HG03060 (cell line): Measurements from ENCODE around the gene MYADML2.

Source experiments
- ATAC-seq: cut with Tn5 transposase; IDR thresholded peaks from one replicate; pipeline ENCODE4 v1.9.1; 2021; ENCODE audit warnings: low read depth, moderate number of reproducible peaks; ENCODE audit not compliant: unreplicated experiment

The MYADML2 gene

DNA sequence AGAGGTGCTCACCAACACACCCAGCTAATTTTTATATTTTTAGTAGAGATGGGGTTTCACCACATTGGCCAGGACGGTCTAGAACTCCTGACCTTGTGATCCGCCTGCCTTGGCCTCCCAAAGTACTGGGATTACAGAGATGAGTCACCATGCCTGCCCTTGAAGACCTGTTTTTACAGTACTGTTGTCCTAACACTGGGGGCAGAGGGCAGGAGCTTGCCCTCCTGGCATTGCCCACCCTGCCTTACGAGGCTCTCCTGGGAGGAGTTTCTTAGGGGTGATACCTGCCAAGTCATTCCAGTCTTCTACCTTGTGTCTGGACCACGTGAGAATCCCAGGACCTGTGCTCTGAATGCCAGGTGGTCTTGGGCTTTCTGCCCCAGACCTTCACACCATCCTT is 33.1 kb upstream of the MYADML2 start:
- no peak for ATAC-seq

DNA sequence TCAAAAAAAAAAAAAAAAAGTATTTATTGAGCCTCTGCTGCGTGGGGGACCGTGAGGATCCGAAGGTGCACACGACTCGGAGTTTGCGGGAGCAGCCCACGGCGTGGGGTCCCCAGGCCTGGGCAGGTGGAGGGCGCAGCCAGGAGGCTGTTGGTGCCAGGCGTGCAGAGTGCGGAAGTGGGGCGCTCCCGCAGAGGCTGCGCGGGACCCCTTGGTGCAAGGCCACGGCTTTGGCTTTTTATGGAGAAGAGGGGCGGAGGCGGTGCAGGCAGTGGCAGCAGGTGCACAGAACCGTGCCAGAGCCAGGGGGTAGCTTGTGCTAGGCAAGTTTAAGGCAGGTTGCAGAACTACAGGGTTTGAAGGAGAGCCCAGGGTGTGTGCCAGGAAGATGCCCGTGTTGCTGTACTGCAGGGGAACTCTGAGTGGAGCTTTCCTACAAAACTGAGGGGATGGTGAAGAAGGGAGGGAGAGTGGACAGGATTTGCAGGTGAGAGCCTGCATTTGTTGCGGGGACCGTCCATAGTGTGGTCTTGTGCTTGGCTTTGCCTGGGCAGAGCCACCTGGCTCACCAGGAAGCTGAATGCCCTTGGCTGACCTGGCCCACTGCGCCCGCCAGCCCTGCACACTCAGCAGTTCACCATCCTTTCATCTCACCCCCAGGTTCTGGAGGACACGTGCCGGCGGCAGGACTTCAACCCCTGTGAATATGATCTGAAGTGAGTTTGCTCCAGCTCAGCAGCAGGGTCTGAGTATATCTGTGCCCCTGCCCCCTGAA is 31.7 kb upstream of the MYADML2 start:
- no peak for ATAC-seq

- ATAC-seq, result peak; percentile 44
Measured at GRCh38 chr17:81977211-81977808, 30.3 kb upstream of the MYADML2 start, which contains the start of gene ASPSCR1. TSS of gene ASPSCR1 (plus strand) at chr17:81977629. CDS start at chr17:81977647, 18 bp downstream.

DNA sequence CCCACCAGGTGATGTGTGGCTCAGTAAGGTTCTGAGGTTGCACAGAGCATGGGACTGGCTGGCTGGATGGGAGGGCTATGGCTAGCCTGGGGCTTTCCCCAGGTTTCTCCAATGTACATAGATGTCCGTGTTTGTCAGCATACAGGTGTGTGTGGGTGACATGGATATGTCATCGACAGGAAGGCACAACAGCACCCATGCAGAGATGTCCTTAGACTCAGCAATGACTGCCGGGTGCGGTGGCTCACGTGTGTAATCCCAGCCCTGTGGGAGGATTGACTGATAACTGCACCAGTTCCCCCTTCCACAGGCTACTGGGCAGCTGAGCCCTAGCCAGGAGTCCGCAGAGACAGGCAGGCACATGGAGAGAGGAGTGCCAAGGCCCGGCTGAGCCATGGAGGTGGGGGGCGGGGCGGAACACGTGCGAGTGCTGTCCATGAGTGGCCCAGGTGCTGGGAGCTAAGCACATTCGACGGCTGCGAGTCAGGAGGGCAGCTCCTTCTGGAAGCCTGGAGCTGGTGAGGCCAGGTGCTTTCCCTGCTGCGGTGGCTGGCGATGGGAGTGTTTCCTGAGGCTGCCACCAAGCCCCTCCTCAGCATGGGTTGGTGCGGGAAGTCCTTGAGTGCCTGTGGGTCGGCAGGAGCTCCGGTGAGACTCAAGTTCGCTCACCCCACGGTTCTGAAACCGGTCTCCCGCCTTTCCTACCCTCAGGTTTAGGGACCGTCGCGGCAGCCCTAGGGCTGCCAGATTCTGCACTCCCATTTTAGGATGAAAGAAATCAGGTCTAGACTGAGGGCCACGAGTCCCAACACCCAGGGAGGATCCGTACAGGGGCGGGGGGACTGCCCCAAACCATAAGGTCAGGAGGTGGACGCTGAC is 29.5 kb upstream of the MYADML2 start:
- peak; percentile 7 for ATAC-seq

- ATAC-seq, result no peak
Measured at GRCh38 chr17:81973432-81973831, 26.4 kb upstream of the MYADML2 start.

- no peak for ATAC-seq
Measured at GRCh38 chr17:81968850-81969812, 22.1 kb upstream of the MYADML2 start.

DNA sequence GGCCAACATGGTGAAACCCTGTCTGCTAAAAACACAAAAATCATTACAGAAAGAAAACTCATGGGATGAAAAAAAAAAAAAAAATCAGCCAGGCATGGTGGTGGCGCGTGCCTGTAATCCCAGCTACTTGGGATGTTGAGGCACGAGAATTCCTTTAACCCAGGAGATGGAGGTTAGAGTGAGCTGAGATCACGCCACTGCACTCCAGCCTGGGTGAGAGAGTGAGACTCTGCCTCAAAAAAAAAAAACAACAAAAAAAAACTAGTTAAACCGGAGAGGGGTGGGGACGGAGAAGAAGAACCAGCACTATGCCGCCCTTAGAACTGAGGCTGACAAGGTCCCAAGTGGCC is 21.3 kb upstream of the MYADML2 start:
- no peak for ATAC-seq

GRCh38 chr17:81967533-81968395 is 20.7 kb upstream of the MYADML2 start:
- ATAC-seq, result no peak

DNA sequence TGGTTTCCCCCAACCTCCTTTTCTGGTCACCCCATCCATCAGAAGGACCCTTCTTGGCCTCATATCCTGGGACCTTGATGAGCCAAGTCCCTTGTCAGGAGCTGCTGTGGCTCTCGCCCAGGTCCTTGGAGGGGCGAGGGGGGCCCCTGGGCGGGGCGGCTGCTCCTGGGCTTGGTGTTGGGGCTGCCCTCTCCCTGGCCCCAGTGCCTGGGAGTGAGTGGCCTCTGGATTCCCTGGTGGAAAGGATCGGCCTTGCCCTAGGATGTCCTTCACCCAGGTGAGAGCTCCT is 20.2 kb upstream of the MYADML2 start:
- ATAC-seq, result no peak

DNA sequence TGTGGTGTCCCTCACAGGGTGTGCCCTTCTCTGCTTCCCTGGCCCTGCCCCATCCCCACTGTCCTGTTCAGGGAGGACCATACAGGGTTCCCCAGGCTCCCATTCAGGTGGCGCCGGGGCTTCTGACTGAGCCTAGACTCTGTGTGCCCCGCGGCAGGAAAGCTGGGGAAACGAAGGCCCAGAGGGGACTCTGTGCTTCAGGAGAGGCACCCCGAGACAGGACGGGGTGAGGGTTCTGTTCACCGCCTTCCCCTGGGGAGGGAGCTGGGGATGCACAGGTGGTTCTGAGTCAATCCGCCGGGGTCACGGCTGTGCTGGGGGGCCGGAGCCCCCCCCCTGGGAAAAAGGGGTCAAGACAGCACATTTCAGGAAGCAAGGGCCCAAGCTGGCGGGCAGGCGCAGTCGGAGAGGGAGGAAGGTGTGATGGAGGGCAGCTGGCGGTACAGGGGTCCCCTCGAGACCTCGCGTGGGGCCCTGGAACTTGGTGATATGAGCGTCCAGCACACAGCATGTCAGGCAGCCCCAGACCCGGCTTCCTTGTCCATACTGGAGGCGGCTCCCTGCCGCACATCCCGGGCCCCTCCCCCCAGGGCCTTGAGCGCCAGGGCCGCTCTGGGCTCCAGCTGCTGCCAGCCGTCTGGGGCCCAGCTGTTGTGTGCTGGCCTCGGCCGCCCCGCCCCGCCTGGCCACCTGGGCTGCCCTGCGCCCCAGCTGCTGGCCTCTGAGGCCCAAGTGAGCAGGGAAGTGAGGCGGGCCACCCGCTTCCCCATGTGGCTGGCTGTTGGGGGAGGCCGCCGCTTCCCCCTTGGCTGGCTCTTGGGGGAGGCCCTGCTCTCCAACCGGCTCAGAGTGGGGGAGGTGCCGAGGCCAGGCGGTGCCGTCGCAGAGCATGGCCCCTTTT is 19.6 kb upstream of the MYADML2 start:
- no peak for ATAC-seq

GRCh38 chr17:81964081-81964849 is 17.2 kb upstream of the MYADML2 start:
- ATAC-seq, result no peak

DNA sequence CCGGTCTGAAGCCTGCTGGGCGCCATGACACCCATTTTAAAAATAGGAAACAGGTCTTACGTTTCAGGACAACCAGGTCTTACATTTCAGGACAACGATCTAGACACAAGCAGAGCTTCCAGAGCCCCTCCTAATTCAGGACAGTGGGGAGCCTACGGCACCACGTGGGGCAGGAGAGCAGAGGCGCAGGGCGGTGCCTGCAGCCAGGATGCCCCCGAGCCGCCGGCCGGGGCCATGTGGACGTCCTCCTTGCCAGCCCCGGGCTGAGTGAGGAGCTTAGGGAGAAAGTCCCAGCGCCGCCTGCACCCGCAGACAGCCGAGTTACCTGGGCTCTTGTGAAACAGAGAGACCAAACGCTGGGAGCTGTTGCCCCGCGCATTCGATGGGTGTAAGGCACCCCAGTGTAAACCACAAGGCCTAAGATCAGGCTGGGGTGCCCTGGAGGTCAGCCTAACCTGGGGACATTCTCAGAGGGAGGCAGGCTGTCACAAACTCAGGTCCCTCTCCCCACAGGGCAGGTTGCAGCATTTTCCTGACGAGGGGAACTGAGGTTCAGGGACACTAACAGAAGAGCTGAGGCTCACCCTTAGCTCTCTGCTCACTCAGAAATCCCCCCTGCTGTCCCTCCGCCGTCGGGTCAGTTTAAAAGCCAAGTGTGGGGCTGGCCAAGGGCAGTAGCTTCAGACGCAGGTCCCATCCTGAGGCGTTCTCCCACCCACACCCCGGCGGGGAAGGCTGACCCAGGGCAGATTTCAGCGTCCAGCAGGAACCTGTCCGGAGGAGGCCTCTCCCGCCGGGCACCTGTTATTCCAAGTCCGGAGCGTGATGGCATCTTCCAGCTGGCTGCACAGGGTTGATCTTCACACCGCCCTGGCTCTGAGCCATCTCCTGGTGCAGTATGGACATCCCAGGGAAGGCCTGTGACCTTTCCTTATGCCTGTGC is 15.7 kb upstream of the MYADML2 start:
- ATAC-seq, result no peak

- no peak for ATAC-seq
Measured at GRCh38 chr17:81961521-81962498, 14.8 kb upstream of the MYADML2 start.

- no peak for ATAC-seq
Measured at GRCh38 chr17:81961087-81961511, 14.1 kb upstream of the MYADML2 start, which contains the start of gene NOTUM. TSS of gene NOTUM (minus strand) at chr17:81961187. CDS start at chr17:81960909, 278 bp downstream.
